GM12892 (cell line): Measurements from ENCODE around the gene TCF4.
A peak's percentile ranks its signal among the peaks of the same experiment; 100 is the strongest.
"Not testable (repeated sequence)": the region's sequence is repeated elsewhere in the genome, so short reads cannot be mapped to it uniquely, and the experiment has no call there.

Experiments
- DNase-seq: peaks from one replicate; pipeline ENCODE4 v3.0.0; 2011; ENCODE audit not compliant: insufficient read length
- FAIRE-seq: peaks from 2 replicates; lab custom pipeline; 2011; peaks lifted over from hg19 to GRCh38; lab: Jason Lieb, UNC
- POLR2A ChIP-seq: IDR thresholded peaks from 2 replicates; pipeline ENCODE4 v1.6.1; 2011; ENCODE audit warnings: low read depth, low read length, control low read depth
- POLR2AphosphoS5 ChIP-seq: IDR thresholded peaks from 2 replicates; pipeline ENCODE4 v1.6.1; 2011; ENCODE audit warnings: low read depth, low read length, control low read depth
- TAF1 ChIP-seq: IDR thresholded peaks from 2 replicates; pipeline ENCODE4 v1.6.1; 2011; ENCODE audit warnings: low read depth, mild to moderate bottlenecking, control low read depth, low read length, borderline replicate concordance

The TCF4 gene

GRCh38 chr18:55477860-55478581 is 110.0 kb downstream of the TCF4 start:
- TF ChIP-seq TAF1: no peak
- TF ChIP-seq POLR2A: no peak
- TF ChIP-seq POLR2AphosphoS5: no peak
- DNase-seq (no peak), FAIRE-seq (no peak)

GRCh38 chr18:55477499-55477859 is 110.5 kb downstream of the TCF4 start:
- DNase-seq (peak; percentile 3), FAIRE-seq (peak; percentile 91)
- no peak for TF ChIP-seq POLR2A
- TF ChIP-seq POLR2AphosphoS5: no peak

- no peak for FAIRE-seq
- no peak for DNase-seq
- TF ChIP-seq TAF1 (no peak), POLR2A (no peak), POLR2AphosphoS5 (no peak)
Measured at GRCh38 chr18:55475916-55476315, 112.1 kb downstream of the TCF4 start.

GRCh38 chr18:55475467-55475866 is 112.5 kb downstream of the TCF4 start:
- DNase-seq (no peak), FAIRE-seq (no peak)
- TF ChIP-seq TAF1 (no peak), POLR2A (no peak), POLR2AphosphoS5 (no peak)

GRCh38 chr18:55473560-55473959 is 114.4 kb downstream of the TCF4 start:
- no peak for DNase-seq
- TF ChIP-seq POLR2AphosphoS5 (no peak), TAF1 (no peak), POLR2A (no peak)
- no peak for FAIRE-seq

- DNase-seq: no peak
- no peak for FAIRE-seq
- TF ChIP-seq TAF1: no peak
- no peak for TF ChIP-seq POLR2AphosphoS5
- TF ChIP-seq POLR2A: no peak
Measured at GRCh38 chr18:55473058-55473457, 114.9 kb downstream of the TCF4 start.

- TF ChIP-seq POLR2AphosphoS5 (no peak), POLR2A (no peak), TAF1 (no peak)
- DNase-seq (no peak), FAIRE-seq (no peak)
Measured at GRCh38 chr18:55470826-55471225, 117.2 kb downstream of the TCF4 start.

- not testable (repeated sequence) for DNase-seq, FAIRE-seq
Measured at GRCh38 chr18:55469134-55469533, 118.9 kb downstream of the TCF4 start.

- DNase-seq (no peak), FAIRE-seq (no peak)
- no peak for TF ChIP-seq TAF1
- no peak for TF ChIP-seq POLR2A
- TF ChIP-seq POLR2AphosphoS5: no peak
Measured at GRCh38 chr18:55466789-55467188, 121.2 kb downstream of the TCF4 start.

GRCh38 chr18:55465313-55465712 is 122.7 kb downstream of the TCF4 start:
- FAIRE-seq: no peak
- TF ChIP-seq TAF1 (no peak), POLR2AphosphoS5 (no peak), POLR2A (no peak)
- no peak for DNase-seq

- FAIRE-seq: no peak
- no peak for DNase-seq
Measured at GRCh38 chr18:55464581-55464980, 123.4 kb downstream of the TCF4 start.

GRCh38 chr18:55462652-55463051 is 125.3 kb downstream of the TCF4 start:
- TF ChIP-seq POLR2A: no peak
- no peak for TF ChIP-seq POLR2AphosphoS5
- no peak for TF ChIP-seq TAF1
- FAIRE-seq: no peak
- DNase-seq: no peak

More at GRCh38 chr18:55464581-55464980, 123.4 kb downstream of the TCF4 start:
- TF ChIP-seq TAF1 (no peak), POLR2A (no peak), POLR2AphosphoS5 (no peak)

GRCh38 chr18:55461848-55462247 is 126.1 kb downstream of the TCF4 start:
- TF ChIP-seq POLR2AphosphoS5: no peak
- TF ChIP-seq TAF1: no peak
- no peak for TF ChIP-seq POLR2A
- FAIRE-seq (no peak), DNase-seq (no peak)
